PC-9 (cell line): ENCODE measurements around the gene ZNF701. TPM values are rescaled to one million over a fixed set of nuclear protein-coding genes. Genes with fewer than 3 reads are reported as not detected.
A peak's percentile ranks its signal among the peaks of the same experiment; 100 is the strongest.
"Not testable (repeated sequence)": the region's sequence is repeated elsewhere in the genome, so short reads cannot be mapped to it uniquely, and the experiment has no call there.

Experiments used
- BruUV-seq: library from RNA; stranded (reverse); fragments of 400-500 nt; replicated peaks from 2 replicates; lab custom pipeline; 2021; lab: Mats Ljungman, UMichigan
- CTCF ChIA-PET: fragments of 300-600 bp; sonication (Branson Sonifier 250); formaldehyde crosslinking; loops from one replicate; lab custom pipeline; 2022; ENCODE audit warnings: antibody characterized with exemption; lab: Charles Lee
- POLR2A ChIA-PET: fragments of 300-600 bp; sonication (Branson Sonifier 250); formaldehyde crosslinking; loops from one replicate; lab custom pipeline; 2022; ENCODE audit warnings: antibody characterized with exemption; ENCODE audit not compliant: unreplicated experiment; lab: Charles Lee
- DNase-seq, 2 experiments: peaks; one replicate each; pipeline versions ENCODE4 v3.0.0 to v3.0.0-alpha.2; 2015 to 2022; ENCODE audit warnings: mixed read lengths in 1 of 2
- H2AFZ ChIP-seq: fragments of 200-600 bp; sonication (generic); 2 replicates; pipeline ENCODE4 v1.8.1; 2017; ENCODE audit warnings: antibody characterized with exemption
- H3F3A ChIP-seq: fragments of 200-600 bp; sonication (generic); 2 replicates; pipeline ENCODE4 v1.8.1; 2017; ENCODE audit warnings: antibody characterized with exemption, mild to moderate bottlenecking, low read depth; ENCODE audit not compliant: insufficient read depth
- H3K27ac ChIP-seq: fragments of 200-600 bp; sonication (generic); 2 replicates; pipeline ENCODE4 v1.6.1; 2016; ENCODE audit warnings: mixed run types
- H3K27me3 ChIP-seq: fragments of 200-600 bp; sonication (generic); 2 replicates; pipeline ENCODE4 v1.6.1; 2016; ENCODE audit warnings: low read depth, mixed run types; ENCODE audit not compliant: insufficient read depth
- H3K36me3 ChIP-seq: fragments of 200-600 bp; sonication (generic); 2 replicates; pipeline ENCODE4 v1.6.1; 2016; ENCODE audit warnings: low read depth, mixed run types
- H3K4me1 ChIP-seq: fragments of 200-600 bp; sonication (generic); replicated peaks from 2 replicates; pipeline ENCODE4 v1.6.1; 2016; ENCODE audit warnings: mixed run types; ENCODE audit not compliant: insufficient read depth
- H3K4me2 ChIP-seq: fragments of 200-600 bp; sonication (generic); 2 replicates; pipeline ENCODE4 v1.6.1; 2017; ENCODE audit warnings: mixed run types
- H3K4me3 ChIP-seq: fragments of 200-600 bp; sonication (generic); 2 replicates; pipeline ENCODE4 v1.6.1; 2016; ENCODE audit warnings: mixed run types
- H3K79me2 ChIP-seq: fragments of 200-600 bp; sonication (generic); 2 replicates; pipeline ENCODE4 v1.6.1; 2017; ENCODE audit warnings: low read depth, mixed run types
- H3K9me2 ChIP-seq: fragments of 200-600 bp; sonication (generic); 2 replicates; pipeline ENCODE4 v1.8.1; 2017; ENCODE audit warnings: mild to moderate bottlenecking; ENCODE audit not compliant: insufficient read depth
- H3K9me3 ChIP-seq: fragments of 200-600 bp; sonication (generic); 2 replicates; pipeline ENCODE4 v1.8.1; 2016; ENCODE audit warnings: low read depth; ENCODE audit not compliant: insufficient read depth
- H4K20me1 ChIP-seq: fragments of 200-600 bp; sonication (generic); 2 replicates; pipeline ENCODE4 v1.8.1; 2017; ENCODE audit not compliant: insufficient read depth
- CTCF ChIP-seq: fragments of 200-600 bp; sonication (generic); conservative IDR thresholded peaks from 2 replicates; pipeline ENCODE4 v1.6.1; 2017; ENCODE audit warnings: mixed run types, antibody characterized with exemption, mild to moderate bottlenecking, moderate library complexity
- EZH2 ChIP-seq: fragments of 200-600 bp; sonication (generic); IDR thresholded peaks from 2 replicates; pipeline ENCODE4 v1.8.0; 2017; ENCODE audit warnings: antibody characterized with exemption, low read depth
- intact Hi-C: fragments of 100-400 bp; cut with micrococcal nuclease; formaldehyde crosslinking; loops from one replicate; pipeline ENCODE4 v1.10.0; 2022; ENCODE audit not compliant: unreplicated experiment
- total RNA-seq: library from RNA; stranded (reverse); gene quantifications from 2 replicates; pipeline ENCODE4 v1.2.3, GENCODE V29; 2021

ZNF701 gene
- total RNA-seq, 1 experiment from 2014 or later: 24.2 TPM

- Histone ChIP-seq H3K9me2 (no peaks in the 10 kb centered on the region), H3K4me2 (no peak overlapping the region), H3K79me2 (peaks cover 8% of the 10 kb centered on the region), H3K27ac (no peak overlapping the region), H4K20me1 (no peaks in the 10 kb centered on the region), H3K4me3 (no peak overlapping the region), H2AFZ (no peak overlapping the region), H3K36me3 (peaks cover 6% of the 10 kb centered on the region), H3K4me1 (peaks cover 9% of the 10 kb centered on the region), H3F3A (0 out of 2 replicates have a peak, but pooled peaks cover 3% of the 10 kb centered on the region), H3K27me3 (no peaks in the 10 kb centered on the region), H3K9me3 (peaks cover 62% of the 10 kb centered on the region)
- TF ChIP-seq EZH2 (no peak), CTCF (no peak)
- CTCF ChIA-PET: interaction anchor here (0.6 kb wide), 1 partner anchor 1583 kb away, joined by 6 read pairs; no protein-coding TSS in a partner anchor
- intact Hi-C loops: no loop called here
- DNase-seq: no peak
- no TSS peak for BruUV-seq
- POLR2A ChIA-PET: interaction anchor here (0.7 kb wide), 1 partner anchor 996 kb away, joined by 6 read pairs; no protein-coding TSS in a partner anchor
These were observed 4.0 kb upstream of the ZNF701 start for GRCh38 chr19:52566121-52566520.

GRCh38 chr19:52566588-52566987, 3.5 kb upstream of the ZNF701 start:
- H4K20me1 ChIP-seq: no peaks in the 10 kb centered on the region
- H3K4me3 ChIP-seq: no peak overlapping the region
- no peak overlapping the region for H3K27ac ChIP-seq
- no peak overlapping the region for H3K4me2 ChIP-seq
- H3F3A ChIP-seq: 0 out of 2 replicates have a peak, but pooled peaks cover 3% of the 10 kb centered on the region
- TF ChIP-seq EZH2: no peak
- no peak for TF ChIP-seq CTCF
- DNase-seq: peak in 1 of 2 experiments; percentile 77
- H2AFZ ChIP-seq: no peak overlapping the region
- peaks cover 57% of the 10 kb centered on the region for H3K9me3 ChIP-seq
- intact Hi-C loops: no loop called here
- H3K9me2 ChIP-seq: no peaks in the 10 kb centered on the region
- POLR2A ChIA-PET: interaction anchor here (0.6 kb wide), 1 partner anchor 396 kb away, joined by 3 read pairs; the partner anchor contains the start of gene ZNF816
- H3K36me3 ChIP-seq: peaks cover 6% of the 10 kb centered on the region
- H3K27me3 ChIP-seq: no peaks in the 10 kb centered on the region
- CTCF ChIA-PET: interaction anchor here (0.6 kb wide), 1 partner anchor 1584 kb away, joined by 6 read pairs; no protein-coding TSS in a partner anchor
- no TSS peak for BruUV-seq
- H3K79me2 ChIP-seq: peaks cover 9% of the 10 kb centered on the region
- peaks cover 9% of the 10 kb centered on the region for H3K4me1 ChIP-seq

- CTCF ChIA-PET: no interaction called here
- peaks cover 49% of the 10 kb centered on the region for H3K9me3 ChIP-seq
- intact Hi-C loops: no loop called here
These were observed 2.2 kb upstream of the ZNF701 start for GRCh38 chr19:52567921-52568320.

GRCh38 chr19:52569638-52569999, 468 bp upstream of the ZNF701 start:
- DNase-seq, POLR2A ChIA-PET, intact Hi-C loops, H3F3A ChIP-seq, H4K20me1 ChIP-seq, CTCF ChIA-PET, H3K27me3 ChIP-seq, H3K9me2 ChIP-seq, H3K79me2 ChIP-seq, H3K4me1 ChIP-seq, H3K27ac ChIP-seq: not testable (repeated sequence)
- peaks cover 38% of the 10 kb centered on the region for H3K9me3 ChIP-seq
- BruUV-seq: TSS peak; percentile 85
- H3K4me2 ChIP-seq: peak overlapping the region; percentile 93
- H3K36me3 ChIP-seq: peaks cover 31% of the 10 kb centered on the region
- H2AFZ ChIP-seq: peak overlapping the region; percentile 90
- H3K4me3 ChIP-seq: peak overlapping the region; percentile 81

More at GRCh38 chr19:52567921-52568320, 2.2 kb upstream of the ZNF701 start:
- no peak for DNase-seq
- H3K4me2 ChIP-seq: no peak overlapping the region
- no TSS peak for BruUV-seq
- no peaks in the 10 kb centered on the region for H3K27me3 ChIP-seq
- H3K4me1 ChIP-seq: peaks cover 9% of the 10 kb centered on the region
- TF ChIP-seq CTCF (no peak), EZH2 (no peak)
- H3K36me3 ChIP-seq: peaks cover 19% of the 10 kb centered on the region
- H3F3A ChIP-seq: 0 out of 2 replicates have a peak, but pooled peaks cover 3% of the 10 kb centered on the region
- no peaks in the 10 kb centered on the region for H3K9me2 ChIP-seq
- no peaks in the 10 kb centered on the region for H4K20me1 ChIP-seq
- no peak overlapping the region for H3K4me3 ChIP-seq
- H3K27ac ChIP-seq: no peak overlapping the region
- POLR2A ChIA-PET: no interaction called here
- H2AFZ ChIP-seq: no peak overlapping the region
- H3K79me2 ChIP-seq: peaks cover 9% of the 10 kb centered on the region
